Fibroblast of skin of left quadriceps (primary cell): ENCODE data around the gene PALM3.

Experiments used
- DNase-seq, 2 experiments: peaks; one replicate each; pipeline ENCODE4 v3.0.0-alpha.2; 2013; ENCODE audit warnings: low read depth in 2 of 2

PALM3 gene

GRCh38 chr19:14089412-14089661 is 27.5 kb upstream of the PALM3 start:
- no peak for DNase-seq

DNA sequence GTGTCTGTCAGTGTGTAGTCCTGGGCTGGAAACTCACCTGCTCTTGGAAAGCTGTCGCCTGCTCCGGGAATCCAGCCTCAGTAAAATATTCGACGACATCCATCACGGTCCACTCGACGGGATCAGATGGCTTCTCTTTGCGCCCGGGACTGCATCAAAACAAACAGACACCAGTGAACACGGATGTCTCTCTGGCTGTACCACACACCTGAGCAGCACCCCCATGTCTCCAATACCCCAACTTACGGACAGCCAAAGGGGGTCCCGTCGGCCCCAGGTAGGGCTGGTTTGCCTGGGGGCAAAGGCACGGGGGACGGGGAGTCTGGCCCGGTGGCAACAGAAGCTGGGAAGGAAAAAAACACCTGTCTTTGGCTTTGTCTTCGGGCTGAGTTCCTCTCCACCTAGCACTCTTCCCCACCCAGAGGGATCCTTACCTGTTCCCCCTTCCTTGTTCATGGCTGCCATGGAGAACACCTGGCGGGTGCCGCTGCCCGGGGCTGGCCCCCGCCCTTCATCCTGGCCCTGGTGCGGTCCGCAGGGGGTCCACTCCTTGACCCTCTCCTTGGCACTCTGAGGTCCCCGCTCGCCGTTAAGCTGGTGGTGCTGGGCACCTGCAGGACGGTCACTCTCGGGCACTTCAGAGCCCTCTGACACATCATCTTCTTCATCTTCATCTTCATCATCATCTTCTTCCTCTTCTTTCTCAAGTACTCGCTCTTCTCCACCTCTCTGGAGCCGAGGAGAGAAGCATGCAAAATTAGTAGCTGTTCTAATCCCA is 26.9 kb upstream of the PALM3 start:
- DNase-seq: no peak

DNA sequence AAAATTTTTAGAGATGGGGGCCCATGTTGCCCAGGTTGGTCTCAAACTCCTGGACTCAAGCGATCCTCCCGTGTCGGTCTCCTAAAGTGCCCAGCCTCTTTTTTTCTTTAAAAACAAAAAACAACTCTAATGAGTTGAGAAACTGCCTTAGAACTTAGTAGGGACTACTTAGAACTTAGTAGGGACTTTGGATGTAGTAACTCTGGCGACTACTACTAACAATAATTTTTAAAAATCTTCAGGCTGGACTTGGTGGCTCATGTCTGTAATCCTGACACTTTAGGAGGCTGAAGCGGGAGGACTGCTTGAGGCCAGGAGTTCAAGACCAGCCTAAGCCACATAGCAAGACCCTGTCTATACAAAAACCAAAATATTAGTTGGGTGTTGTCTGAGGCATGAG is 24.2 kb upstream of the PALM3 start:
- DNase-seq: no peak

- no peak for DNase-seq
These were observed 23.6 kb upstream of the PALM3 start, which contains the start of gene C19orf67 for GRCh38 chr19:14085309-14085995. C19orf67 (minus strand) TSS chr19:14085783; CDS start chr19:14085627, 156 bp downstream.

DNA sequence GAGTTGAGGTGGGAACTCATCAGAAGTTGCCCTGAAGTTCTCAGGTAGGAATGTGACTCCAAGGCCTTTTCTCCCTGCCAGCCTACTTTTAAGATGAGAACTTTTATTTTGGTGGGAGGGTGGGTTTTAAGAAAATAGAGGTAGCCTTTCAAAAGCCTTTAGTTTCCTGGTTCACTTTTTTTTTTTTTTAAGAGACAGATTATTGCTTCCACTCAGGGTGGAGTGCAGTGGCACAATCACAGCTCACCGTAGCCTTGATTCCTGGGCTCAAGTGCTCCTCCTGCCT is 20.7 kb upstream of the PALM3 start:
- no peak for DNase-seq

GRCh38 chr19:14081797-14082674 is 20.2 kb upstream of the PALM3 start:
- no peak for DNase-seq

- peak; percentile 99 for DNase-seq
These were observed 19.3 kb upstream of the PALM3 start for GRCh38 chr19:14080887-14081796.

DNA sequence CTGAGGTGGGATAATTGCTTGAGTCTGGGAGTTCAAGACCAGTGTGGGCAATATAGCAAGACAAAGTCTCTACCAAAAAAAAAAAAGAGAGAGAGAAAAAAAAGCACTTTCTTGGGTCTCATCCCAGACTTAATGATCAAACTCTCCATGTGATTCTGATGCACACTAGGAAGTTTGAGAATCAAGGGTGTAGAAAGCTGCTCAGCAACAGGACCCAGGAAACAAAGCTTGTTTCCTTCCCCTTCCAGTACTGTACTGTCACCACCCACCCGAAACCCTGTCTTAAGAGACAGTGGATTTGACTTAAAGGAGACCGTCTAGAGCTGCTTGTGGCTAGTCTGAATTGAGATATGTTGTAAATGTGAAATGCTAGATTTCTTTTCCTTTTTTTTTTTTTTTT is 16.5 kb upstream of the PALM3 start:
- no peak for DNase-seq

DNA sequence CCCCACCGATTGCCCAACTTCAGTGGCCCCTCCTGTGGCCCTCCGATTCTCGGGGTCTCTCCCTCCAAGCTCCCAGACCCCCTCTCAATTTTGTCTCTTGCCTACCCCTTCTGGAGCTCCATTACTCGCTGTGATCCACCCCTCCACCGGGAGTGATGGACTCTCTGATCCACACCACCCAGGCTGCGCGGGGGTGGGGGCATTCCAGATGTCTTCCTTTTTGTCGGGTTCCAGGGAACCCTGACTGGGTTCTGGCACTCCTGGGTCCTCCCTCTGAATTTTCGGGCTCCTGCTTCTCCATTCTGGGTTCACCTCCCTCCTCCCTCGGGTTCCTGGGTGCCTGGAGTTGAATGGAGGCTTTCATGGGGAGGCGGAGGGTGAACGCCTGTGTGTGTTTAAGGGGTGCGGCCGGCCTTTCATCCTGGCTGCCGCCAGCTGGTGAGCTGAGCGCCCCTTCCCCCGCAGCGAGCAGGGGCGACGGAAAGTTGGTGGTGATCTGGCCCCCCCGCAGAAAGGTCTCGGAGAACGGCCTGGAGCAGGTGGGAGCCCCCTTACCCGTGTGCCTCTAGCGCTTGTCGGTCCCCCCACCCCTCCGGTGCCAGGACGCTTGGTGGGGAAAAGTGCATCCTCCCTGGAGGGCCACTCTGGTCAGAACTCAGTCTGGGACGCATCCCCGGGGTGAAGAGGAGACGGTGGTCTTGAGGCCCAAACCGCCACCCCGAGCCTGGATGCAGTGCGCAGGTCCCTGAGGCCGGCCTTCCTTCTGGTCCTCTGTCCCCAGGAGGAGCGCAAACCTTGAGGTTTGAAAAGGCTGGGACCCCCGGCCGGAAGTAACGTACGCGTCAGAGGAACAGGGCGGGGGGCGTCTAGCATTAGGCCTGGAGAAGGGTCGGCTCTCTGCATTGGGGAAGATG is 12.3 kb upstream of the PALM3 start:
- no peak for DNase-seq

DNA sequence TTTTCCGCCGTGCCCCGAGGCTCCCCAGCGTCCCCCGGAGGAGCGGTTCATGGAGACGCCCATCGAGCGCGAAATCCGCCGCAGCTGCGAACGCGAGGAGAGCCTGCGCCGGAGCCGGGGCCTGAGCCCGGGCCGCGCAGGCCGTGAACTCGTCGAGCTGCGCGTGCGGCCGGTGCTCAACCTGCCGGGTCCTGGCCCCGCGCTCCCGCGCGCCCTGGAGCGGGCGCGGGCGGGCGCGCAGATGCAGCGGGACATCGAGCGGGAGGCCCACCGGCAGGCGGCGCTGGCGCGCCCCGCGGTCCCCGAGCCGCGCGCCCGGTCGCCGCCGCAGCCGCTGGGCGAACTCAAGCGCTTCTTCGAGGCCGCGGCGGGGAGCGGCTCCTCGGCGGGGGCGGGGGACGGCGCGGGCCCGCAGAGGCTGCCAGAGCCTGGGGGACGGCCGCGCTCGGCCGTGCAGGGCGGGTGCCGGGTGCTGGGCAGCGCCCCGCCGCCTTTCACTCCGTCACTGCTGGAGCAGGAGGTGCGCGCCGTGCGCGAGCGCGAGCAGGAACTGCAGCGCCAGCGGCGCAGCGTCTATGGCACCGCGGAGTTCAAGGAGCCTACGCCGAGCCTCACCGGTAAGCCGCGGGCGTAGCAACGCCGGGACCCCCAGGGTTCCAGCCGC is 11.5 kb upstream of the PALM3 start:
- peak; percentile 22 to 31 for DNase-seq

DNA sequence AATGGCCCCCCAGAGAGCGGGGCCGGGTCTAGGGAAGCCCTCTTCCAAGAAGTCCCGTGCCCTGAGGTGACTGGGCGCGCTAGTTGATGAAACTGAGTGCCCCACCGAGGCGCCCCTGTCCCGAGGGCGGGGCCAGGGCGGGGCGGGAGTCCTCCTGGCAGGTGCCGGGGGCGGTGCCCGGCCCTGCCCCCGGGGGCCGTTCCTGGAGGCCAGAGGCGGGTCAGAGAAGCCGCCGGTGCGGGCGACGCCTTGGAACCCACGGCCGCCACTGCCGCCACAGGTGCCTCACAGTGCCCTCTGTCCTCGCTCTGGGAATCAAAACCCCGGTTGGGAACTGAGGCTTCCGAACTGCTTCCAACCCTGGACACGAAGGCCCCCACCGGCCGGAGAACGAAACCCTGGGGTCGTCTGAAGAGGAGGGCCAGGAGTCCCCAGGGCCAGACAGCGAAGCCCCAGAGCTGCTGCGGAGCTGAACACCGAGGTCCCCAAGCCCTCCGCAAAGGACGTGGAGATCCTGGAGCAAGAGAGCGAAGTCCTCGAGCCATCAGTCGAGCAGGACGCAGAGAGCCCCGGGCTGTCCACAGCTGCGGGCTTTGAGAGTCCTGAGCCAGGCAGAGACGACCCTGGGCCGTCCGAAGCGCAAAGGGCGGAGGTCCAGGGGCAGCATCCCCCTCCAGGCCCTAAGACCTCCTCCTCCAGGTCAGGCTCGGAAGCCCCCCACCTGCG is 10.8 kb upstream of the PALM3 start, which contains the start of gene MISP3:
TSS of gene MISP3 (plus strand) at position 252 of the 726 bp plus-strand sequence. CDS start 524 bp downstream, outside the sequence.
- DNase-seq: no peak

- no peak for DNase-seq
These were observed 8.6 kb upstream of the PALM3 start for GRCh38 chr19:14070268-14071050.

- no peak for DNase-seq
These were observed 4.3 kb upstream of the PALM3 start for GRCh38 chr19:14066134-14066533.

GRCh38 chr19:14063105-14063504 is 1.2 kb upstream of the PALM3 start:
- no peak for DNase-seq

GRCh38 chr19:14062558-14062855 is 631 bp upstream of the PALM3 start:
- no peak for DNase-seq

DNA sequence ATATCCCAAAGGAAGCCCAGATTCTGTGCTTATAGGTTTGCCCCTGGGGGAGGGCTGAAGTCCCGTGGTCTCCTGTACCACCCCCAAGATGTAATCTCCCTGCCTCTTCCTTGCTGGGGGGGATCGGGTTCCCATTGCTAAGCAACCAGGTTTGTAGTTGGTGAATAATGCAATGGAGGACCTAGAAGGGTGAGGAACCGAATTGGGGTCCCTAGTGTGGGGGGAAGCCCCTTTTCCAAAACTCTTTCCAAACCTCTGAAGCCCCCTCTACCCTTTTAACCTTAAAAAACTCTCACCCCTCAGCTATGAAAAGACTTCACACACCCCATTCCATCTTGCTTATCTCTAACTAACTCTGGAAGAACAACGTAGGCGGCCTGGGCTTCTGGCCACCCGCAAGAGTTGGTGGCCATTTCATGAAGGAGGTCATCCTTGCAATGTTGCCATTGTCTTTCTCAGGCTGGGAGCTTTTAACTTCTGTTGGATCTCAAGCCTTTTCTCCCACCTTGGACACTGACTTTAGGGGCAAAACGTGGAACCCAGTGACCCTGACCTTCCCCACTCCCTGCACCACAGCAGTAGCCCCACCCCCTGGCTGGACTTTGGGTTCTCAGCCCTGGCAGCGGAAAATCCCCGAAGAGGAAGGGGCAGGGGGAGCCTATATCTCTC is 661 bp downstream of the PALM3 start:
- DNase-seq: no peak

- DNase-seq: no peak
These were observed 2.2 kb downstream of the PALM3 start for GRCh38 chr19:14059652-14060155.

DNA sequence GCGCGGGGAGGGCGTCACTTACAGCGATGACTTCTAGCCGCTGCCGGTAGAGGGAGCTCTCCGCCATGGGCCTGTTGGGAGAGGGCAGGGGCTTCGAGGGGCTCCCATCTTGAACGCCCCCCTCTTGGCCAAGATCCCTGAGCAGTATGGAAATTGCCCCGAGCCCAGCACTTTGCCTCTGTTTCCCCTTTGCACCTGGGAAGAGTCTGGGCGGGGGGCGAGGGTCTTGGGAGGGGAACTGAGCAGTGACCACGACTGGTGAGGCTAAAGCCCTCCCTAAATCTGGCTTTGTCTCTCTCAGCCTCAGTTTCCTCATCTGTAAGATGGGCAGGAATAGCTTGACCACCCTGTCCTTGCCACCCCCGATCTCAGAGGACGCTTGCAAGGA is 2.8 kb downstream of the PALM3 start:
- DNase-seq: no peak
